SKM-1 (cell line): ENCODE data around the gene CPZ.
"Not testable (repeated sequence)": the region's sequence is repeated elsewhere in the genome, so short reads cannot be mapped to it uniquely, and the experiment has no call there.

Source experiments
- DNase-seq: peaks from one replicate; lab custom pipeline; 2025; ENCODE audit not compliant: unreplicated experiment; lab: John Stamatoyannopoulos, UW

The CPZ gene

GRCh38 chr4:8556341-8557150, 36.0 kb upstream of the CPZ start:
- DNase-seq = no peak

GRCh38 chr4:8557151-8558076, 35.2 kb upstream of the CPZ start:
- DNase-seq = no peak

GRCh38 chr4:8558080-8558960, 34.2 kb upstream of the CPZ start:
- DNase-seq = no peak

GRCh38 chr4:8559011-8559410, 33.6 kb upstream of the CPZ start:
- no peak for DNase-seq

- DNase-seq = no peak
Observed at GRCh38 chr4:8559524-8560264, 32.9 kb upstream of the CPZ start.

DNA sequence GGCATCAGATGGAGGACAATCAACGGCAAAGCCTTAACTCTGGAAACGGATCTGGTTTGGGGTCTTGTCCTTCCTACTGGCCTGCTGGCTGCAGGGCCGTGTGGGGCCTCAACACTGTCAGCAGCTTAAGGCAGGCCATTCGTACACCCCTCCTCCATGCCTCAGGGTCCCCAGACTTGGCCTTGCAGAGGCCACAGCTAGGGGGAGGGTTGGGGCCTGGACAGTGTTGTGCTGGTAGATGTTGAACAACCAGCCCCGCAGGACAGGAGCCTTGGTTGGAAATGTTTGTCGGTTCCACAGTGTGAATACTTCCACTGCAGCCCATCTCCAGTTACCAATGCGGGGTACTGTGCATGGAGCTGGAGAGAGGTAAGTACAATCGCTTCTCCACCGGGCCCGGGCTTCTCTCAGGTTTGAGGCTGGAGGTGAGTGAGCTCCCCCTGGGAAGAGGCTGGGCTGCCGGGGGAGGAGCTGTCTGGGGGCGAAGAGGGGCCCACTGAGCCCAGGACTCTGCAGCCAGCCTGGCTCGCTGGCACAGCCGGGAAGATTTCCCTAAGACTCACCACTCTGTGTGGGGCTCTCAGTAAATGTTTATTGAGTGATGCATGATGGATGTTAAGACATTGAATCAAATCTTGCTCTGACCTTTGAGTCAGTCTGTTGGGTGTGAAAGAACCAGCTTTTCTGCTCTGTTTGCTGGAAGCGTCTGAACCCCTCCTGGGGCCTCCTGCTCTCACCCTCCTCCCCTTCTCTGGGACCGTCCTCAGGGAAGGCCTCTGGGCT, 32.1 kb upstream of the CPZ start:
- no peak for DNase-seq

DNA sequence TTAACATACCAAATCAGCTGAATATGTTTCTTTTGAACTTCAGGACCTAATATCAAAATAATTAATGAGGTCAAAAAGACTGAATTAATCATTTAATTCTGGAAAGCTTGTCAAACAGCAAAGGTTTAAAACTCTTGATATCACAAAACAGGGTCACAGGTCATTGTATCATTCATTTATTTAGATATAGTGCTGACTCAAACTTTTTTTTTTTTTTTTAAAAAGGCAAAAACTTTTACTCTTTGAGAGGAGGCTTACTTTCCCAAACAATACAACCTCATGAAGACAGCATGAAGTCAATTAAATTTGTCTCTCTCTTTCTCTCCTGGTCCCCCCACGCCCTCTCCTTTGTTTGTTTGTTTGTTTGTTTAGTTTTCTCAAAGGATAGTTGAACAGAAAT, 28.0 kb upstream of the CPZ start:
- DNase-seq = no peak

- DNase-seq = no peak
Observed at GRCh38 chr4:8568068-8568668, 24.4 kb upstream of the CPZ start.

GRCh38 chr4:8570201-8570600, 22.4 kb upstream of the CPZ start:
- DNase-seq = no peak

DNA sequence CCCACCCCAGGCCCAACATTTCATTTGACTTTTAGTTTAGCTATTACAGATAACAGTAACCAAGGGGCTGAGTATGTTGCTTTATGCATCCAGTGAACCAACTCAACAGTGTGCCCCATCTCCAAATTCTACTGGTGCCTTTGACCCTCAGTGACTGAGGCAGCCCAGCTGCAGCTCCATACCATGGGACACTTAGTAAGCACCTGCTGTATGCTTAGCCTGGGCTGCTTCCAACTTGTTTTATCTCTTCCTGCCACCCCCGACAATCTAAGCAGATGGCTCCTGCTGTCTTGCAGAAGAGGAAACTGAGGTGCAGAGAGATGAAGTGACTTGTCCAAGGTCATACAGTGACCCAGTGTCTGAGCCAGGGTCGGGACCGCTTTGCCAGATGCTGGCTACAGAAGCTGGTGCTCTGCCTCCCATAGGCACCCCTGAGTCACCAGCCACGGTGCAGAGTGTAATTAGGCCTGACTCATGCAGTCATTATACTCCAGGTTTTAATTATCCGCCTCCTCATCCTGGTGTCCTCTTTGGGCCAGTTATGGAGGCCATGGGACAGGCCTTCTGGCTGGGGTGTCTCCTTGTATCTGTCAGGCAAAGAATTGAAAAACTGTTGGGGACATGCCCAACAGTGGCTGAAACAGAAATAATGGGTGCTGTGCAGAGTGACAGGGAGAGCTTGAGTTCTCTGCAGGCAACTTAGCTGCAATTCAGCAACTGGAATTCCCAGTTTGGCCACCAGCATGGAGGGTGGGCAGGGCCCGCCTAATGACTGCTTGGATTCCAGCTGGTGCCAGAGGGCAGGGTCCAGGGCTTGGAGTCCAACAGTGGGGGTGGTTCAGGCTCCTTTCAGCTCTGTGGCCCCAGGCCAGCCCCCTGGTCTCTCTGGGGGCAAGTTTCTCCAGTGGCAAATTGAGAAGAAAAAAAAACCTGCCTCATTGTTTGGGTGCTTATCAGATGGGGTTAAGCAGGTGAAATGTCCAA, 20.6 kb upstream of the CPZ start:
- DNase-seq = no peak

DNA sequence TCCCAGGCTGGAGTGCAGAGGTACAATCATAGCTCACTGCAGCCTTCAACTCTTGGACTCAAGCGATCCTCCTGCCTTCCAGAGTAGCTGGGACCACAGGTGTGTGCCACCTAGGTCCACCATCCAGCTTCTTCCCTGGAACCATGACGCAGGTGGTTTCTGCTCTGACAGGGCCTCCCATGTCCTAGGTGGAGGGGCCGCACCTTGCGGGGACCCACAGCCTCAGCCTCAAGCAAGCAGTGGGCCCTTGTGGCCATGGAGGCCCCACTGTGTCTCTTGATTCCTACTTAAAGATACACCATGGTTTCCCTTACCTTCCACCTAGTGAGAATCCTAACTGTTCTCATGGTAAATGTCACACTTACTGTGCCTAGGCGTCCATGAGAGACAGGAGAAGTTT, 19.3 kb upstream of the CPZ start:
- DNase-seq = no peak

DNA sequence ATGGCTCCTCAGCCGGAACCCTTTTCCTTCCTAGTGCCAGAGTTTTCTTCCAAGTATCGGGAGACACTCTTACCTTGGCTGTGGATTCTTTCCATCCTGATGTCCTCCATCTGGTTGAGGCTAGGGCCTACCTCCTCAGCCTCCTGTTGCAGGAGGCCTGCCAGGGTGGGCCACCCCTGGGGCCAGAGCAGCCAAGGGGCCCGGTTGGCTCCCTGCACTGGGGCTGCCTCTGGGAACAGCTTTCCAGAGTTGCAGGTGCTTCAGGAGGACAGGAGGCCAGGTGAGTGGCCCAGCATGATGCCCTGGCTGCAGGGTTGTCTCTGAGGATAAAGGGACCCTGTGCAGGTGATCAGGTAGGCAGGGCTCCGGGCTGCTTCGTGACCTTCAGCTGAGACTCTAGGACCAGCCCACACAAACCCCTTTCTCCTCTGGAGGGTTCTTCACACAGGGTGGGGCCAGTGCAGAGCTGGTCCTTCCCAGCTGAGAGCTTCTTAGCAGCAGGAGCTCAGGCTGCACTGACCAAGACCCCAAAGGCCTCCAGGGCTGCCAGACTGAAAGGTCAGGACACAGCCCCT, 17.7 kb upstream of the CPZ start:
- DNase-seq = no peak

GRCh38 chr4:8575457-8575856, 17.1 kb upstream of the CPZ start:
- DNase-seq = no peak

- not testable (repeated sequence) for DNase-seq
Observed at GRCh38 chr4:8576591-8576990, 16.0 kb upstream of the CPZ start.

DNA sequence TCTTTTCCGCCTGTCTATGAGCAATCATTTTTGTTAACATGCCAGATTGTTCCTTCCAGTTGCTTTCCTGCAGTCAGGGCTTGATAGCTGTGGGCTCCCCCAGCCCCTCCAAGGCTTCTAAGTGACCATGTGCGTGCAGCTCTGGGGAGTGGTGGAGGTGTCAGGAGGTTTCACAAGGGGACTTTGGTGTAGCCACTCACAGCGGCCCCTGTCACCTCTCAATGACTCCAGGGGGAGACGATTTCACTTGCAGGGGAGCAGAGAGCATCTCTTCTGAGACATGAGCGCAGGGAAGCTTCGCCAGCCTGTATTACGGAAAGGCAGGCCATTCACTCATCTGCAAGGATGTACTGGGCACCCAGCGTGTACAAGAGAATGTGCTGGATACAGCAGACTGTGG, 15.5 kb upstream of the CPZ start:
- DNase-seq = no peak

DNA sequence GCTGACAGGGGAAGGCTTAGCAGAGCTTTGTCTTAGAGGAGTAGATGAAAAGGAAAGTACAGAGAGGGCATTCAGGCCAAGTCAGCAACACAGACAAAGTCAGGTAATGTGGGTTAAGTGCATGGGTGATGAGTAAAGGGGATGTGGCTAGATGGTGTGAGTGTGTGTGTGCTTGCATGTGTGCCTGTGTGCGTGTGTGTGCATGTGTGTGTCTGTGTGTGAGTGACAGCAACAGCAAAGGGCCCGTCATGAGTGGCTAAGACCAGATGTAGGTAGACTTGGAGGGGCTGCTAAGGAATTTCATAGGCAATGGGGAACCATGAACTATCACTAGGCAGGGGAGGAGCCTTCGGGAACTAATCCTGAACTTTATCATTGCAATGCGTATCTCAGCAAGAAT, 14.6 kb upstream of the CPZ start:
- DNase-seq = no peak

DNA sequence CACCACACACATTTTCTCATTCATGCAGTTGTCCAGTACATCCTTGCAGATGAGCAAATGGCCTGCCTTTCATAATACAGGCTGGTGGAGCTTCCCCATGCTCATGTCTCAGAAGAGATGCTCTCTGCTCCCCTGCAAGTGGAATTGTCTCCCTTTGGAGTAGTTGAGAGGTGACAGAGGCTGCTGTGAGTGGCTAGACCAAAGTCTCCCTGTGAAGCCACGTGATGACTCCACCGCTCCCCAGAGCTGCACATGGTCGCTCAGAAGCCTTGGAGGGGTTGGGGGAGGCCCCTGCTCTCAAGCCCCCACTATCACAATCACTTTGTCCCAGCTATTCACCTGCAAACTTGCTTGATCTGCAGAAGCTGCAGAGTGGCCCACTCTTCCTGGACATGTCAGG, 13.8 kb upstream of the CPZ start:
- no peak for DNase-seq
